HG03097 (cell line): Measurements from ENCODE around the gene PRSS33.

Experiments
- ATAC-seq: cut with Tn5 transposase; IDR thresholded peaks from one replicate; pipeline ENCODE4 v1.9.1; 2021; ENCODE audit not compliant: unreplicated experiment, low FRiP score

The PRSS33 gene

GRCh38 chr16:2821487-2822157, 34.3 kb upstream of the PRSS33 start:
- no peak for ATAC-seq

GRCh38 chr16:2820836-2821486, 33.6 kb upstream of the PRSS33 start:
- ATAC-seq, result no peak

- no peak for ATAC-seq
Measured at GRCh38 chr16:2819939-2820835, 32.8 kb upstream of the PRSS33 start.

GRCh38 chr16:2819179-2819938, 32.0 kb upstream of the PRSS33 start:
- no peak for ATAC-seq

GRCh38 chr16:2818272-2818876, 31.0 kb upstream of the PRSS33 start:
- ATAC-seq, result no peak

- no peak for ATAC-seq
Measured at GRCh38 chr16:2817340-2818271, 30.2 kb upstream of the PRSS33 start.

GRCh38 chr16:2816751-2817339, 29.5 kb upstream of the PRSS33 start, which contains the start of gene PRSS21:
Gene PRSS21, plus strand, starts transcription at chr16:2817237. Its CDS starts 32 bp downstream, at chr16:2817269.
- no peak for ATAC-seq

- ATAC-seq, result no peak
Measured at GRCh38 chr16:2815299-2815771, 28.0 kb upstream of the PRSS33 start.

- no peak for ATAC-seq
Measured at GRCh38 chr16:2814551-2815298, 27.4 kb upstream of the PRSS33 start.

- no peak for ATAC-seq
Measured at GRCh38 chr16:2813771-2814221, 26.4 kb upstream of the PRSS33 start.

GRCh38 chr16:2811703-2812471, 24.5 kb upstream of the PRSS33 start:
- no peak for ATAC-seq

- ATAC-seq, result no peak
Measured at GRCh38 chr16:2810651-2811050, 23.3 kb upstream of the PRSS33 start.

- no peak for ATAC-seq
Measured at GRCh38 chr16:2809149-2809760, 21.9 kb upstream of the PRSS33 start.

GRCh38 chr16:2808181-2808580, 20.8 kb upstream of the PRSS33 start:
- no peak for ATAC-seq

GRCh38 chr16:2806286-2806685, 18.9 kb upstream of the PRSS33 start:
- ATAC-seq, result no peak

- no peak for ATAC-seq
Measured at GRCh38 chr16:2804728-2805127, 17.4 kb upstream of the PRSS33 start.
